ENCODE measurements around the gene TTN.

DNA sequence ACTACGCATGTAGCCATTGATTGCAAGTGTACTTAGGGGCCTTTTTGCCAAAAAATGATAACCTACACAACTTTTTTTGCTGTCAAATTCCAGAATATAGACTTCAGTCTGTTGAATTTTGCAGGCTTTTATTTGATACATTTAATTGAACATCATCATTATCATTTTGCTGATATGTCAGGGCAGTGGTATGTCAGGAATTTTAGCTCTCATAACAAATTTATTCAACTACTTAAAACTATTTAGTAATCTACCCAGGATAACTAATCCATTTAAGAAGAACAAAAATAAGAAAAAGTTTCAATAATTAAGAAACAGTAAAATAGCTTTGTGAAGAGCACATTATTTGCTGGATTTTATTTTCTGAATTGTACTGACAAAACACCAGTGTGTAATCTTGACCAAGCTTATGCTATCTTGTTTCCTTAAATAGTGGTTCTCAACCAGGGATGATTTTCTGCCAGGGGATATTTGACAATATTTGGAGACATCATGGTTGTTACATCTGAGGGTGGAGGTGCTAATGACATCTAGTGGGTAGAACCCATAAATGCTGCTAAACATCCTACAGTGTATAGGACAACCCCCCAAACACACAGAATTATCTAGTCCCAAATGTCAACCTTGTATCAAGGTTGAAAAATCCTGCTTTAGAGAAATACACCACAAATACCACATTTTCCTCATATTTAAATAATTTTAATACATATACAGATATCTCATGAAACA lies 12.1 kb upstream of the TTN start:
- TF ChIP-seq POLR2A (IDR thresholded peaks at IDR 0.05; ENCODE audit: low read depth, low read length): no peak
- no peak for TF ChIP-seq POLR2AphosphoS5 (IDR thresholded peaks at IDR 0.05; ENCODE audit: low read depth, low read length)
